Neutrophil (primary cell): ENCODE data around the gene TBXAS1.

ENCODE experiments used
- H3K27ac ChIP-seq: fragments of 200-600 bp; sonication (generic); 2 replicates; pipeline ENCODE4 v1.5.1; 2016; ENCODE audit warnings: mild to moderate bottlenecking, moderate library complexity
- H3K27me3 ChIP-seq: fragments of 200-600 bp; sonication (generic); 2 replicates; pipeline ENCODE4 v1.6.0; 2016; ENCODE audit warnings: mild to moderate bottlenecking
- H3K36me3 ChIP-seq: fragments of 200-600 bp; sonication (generic); 2 replicates; pipeline ENCODE4 v1.5.1; 2017
- H3K4me1 ChIP-seq, 2 experiments: fragments of 200-600 bp in 1 of 2; sonication (generic) in 1 of 2; 1 replicate in 1 of 2; 2 replicates in 1 of 2; pipeline versions ENCODE4 v1.5.1 to v1.6.1; 2013 to 2016; ENCODE audit warnings: low read depth in 1 of 2, low read length in 1 of 2, mild to moderate bottlenecking in 1 of 2, moderate library complexity in 1 of 2; ENCODE audit not compliant: control insufficient read depth in 1 of 2, insufficient read depth in 1 of 2
- H3K4me3 ChIP-seq, 2 experiments: fragments of 200-600 bp in 1 of 2; sonication (generic) in 1 of 2; 1 replicate in 1 of 2; 2 replicates in 1 of 2; pipeline ENCODE4 v1.5.1; 2013 to 2016; ENCODE audit warnings: low read depth in 1 of 2, low read length in 1 of 2, mild to moderate bottlenecking in 1 of 2, moderate library complexity in 1 of 2
- H3K9me3 ChIP-seq: fragments of 200-600 bp; sonication (generic); 2 replicates; pipeline ENCODE4 v1.5.1; 2016
- TF ChIP-seq, protein P1 (sequence below): fragments of 200-600 bp; sonication (generic); IDR thresholded peaks from 2 replicates; pipeline ENCODE4 v1.5.1; 2016; ENCODE audit warnings: antibody characterized with exemption

TBXAS1 gene

DNA sequence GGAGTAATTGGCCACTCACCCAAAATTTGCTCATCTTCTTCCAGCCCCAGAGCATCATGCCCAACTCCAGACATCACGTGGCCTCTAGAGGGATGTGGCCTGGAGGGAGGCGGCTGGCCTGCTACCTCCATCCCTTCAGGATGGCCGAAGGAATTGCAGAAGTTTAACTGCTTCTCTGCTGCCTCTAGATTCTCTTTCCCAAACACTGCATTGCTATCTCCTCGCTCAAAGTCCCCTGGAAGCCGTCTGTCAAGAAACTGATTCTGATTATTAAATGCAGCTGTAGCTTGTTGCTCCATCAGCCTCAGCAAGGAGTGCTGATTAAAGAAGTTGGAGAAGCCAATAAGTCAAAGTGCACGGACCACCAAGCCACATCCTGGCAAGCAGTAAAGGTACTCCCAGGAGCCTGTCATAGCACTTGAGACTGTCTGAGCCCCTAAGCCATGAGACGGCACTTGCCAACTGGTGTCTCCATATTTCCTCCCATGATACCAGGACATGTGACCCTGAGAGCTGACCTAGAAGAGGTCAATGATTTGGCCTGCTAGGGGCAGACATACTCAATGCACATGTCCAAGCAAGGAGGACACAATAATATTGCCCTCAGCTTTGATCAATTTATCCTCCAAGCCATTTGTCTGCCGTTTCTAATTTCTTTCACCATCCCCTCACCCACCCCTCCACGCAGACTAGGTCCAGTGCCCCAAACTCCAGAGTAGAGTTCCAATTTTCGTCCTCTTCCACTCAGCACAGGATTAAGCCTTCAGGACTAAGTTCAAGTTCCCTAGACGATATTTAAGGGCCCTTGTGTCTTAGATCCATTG is 84.2 kb downstream of the TBXAS1 start:
- Histone ChIP-seq H3K36me3 (peaks cover 90% of the 10 kb centered on the region), H3K27me3 (no peaks in the 10 kb centered on the region), H3K4me1 (no peaks in the 10 kb centered on the region), H3K9me3 (no peaks in the 10 kb centered on the region), H3K27ac (peak overlapping the region; percentile 6), H3K4me3 (no peak overlapping the region)
- TF ChIP-seq, protein P1, sequence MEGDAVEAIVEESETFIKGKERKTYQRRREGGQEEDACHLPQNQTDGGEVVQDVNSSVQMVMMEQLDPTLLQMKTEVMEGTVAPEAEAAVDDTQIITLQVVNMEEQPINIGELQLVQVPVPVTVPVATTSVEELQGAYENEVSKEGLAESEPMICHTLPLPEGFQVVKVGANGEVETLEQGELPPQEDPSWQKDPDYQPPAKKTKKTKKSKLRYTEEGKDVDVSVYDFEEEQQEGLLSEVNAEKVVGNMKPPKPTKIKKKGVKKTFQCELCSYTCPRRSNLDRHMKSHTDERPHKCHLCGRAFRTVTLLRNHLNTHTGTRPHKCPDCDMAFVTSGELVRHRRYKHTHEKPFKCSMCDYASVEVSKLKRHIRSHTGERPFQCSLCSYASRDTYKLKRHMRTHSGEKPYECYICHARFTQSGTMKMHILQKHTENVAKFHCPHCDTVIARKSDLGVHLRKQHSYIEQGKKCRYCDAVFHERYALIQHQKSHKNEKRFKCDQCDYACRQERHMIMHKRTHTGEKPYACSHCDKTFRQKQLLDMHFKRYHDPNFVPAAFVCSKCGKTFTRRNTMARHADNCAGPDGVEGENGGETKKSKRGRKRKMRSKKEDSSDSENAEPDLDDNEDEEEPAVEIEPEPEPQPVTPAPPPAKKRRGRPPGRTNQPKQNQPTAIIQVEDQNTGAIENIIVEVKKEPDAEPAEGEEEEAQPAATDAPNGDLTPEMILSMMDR = no peak

DNA sequence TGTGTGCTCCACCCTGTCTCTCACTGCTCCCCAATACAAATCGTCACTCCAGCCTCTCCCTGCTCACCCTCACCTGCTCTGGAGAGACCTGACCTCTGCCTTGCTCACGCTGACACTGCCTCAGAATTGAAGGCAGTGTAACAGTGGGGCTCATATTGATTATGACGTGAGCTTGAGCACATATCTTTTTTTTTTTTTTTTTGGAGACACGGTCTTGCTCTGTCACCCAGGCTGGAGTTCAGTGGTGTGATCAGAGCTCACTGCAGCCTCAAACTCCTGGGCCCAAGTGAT is 84.7 kb downstream of the TBXAS1 start:
- H3K4me1 ChIP-seq = no peaks in the 10 kb centered on the region
- H3K27me3 ChIP-seq = no peaks in the 10 kb centered on the region
- TF ChIP-seq, protein P1 = no peak
- H3K27ac ChIP-seq = no peak overlapping the region
- H3K4me3 ChIP-seq = no peak overlapping the region
- H3K36me3 ChIP-seq = peaks cover 95% of the 10 kb centered on the region
- no peaks in the 10 kb centered on the region for H3K9me3 ChIP-seq

DNA sequence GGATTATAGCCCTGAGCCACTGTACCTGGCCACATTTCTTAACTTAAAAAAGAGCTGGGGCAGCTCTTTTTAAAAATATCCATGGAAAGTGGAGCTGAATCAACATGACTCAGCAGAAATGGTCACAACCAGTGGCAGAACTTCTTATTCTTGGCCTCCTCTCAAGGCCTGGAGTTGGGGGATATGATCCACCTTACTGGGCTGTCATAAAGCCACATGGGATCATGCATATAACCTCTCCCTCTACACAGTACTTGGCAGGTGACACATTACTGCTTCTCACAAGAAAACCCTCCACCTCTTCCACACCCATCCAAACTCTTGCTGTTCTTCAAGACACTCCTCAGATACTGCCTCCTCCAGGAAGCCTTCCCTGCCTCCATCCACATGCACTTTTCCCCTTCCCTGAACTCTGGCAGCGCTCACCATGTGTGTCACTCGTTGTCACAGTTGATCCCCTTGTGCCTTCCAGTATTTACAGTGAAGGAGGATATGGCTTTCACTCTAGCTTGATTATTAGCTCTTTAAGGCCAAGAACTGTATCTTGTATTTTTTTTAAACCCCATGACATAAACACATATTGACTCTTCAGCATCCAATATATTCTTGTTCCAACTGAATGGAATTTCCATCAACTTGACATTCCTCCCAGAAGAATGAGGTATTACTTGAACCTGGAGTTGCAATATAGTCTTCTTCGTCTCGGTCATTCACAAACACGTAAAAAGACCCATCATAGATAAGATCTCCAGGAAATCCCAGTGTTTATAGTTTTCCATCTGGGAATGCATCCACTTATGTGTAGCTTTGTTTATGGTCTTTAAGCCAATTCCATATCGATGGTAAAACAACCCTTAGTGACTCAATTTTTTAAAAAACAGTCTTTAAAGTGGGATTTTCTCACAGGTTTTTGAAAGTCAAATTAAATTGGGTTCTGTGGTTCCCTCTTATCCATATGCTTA is 85.5 kb downstream of the TBXAS1 start:
- H3K9me3 ChIP-seq = no peaks in the 10 kb centered on the region
- no peak overlapping the region for H3K27ac ChIP-seq
- H3K4me1 ChIP-seq = no peaks in the 10 kb centered on the region
- H3K4me3 ChIP-seq = no peak overlapping the region
- no peaks in the 10 kb centered on the region for H3K27me3 ChIP-seq
- peaks cover 99% of the 10 kb centered on the region for H3K36me3 ChIP-seq
- TF ChIP-seq, protein P1 = no peak

DNA sequence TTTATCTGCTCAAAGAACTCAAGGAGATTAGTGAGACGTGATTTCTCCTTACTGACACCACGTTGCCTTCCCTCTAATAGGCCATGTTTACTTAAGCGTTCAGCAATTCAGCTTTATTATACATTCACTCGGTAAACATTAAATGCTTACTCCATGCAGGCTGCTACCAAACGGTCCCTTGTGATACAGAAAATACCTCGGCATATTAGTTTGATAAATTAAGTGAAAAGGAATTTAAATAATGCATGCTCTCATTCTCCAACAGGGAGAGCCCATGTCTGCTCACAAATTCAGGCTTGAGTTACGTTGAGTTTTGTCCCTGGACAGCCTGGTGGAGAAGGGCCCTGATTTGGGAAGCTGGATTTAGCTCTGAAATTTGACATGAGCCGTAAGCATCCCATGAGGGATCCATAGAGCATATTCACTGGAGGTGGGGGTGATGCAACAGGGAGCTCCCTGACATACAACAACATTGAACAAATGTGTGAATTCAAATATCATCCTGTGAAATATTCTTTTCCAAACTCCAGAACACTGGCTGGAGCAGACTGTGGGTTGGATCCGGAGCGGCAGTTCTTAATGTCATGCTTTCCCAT is 86.3 kb downstream of the TBXAS1 start:
- Histone ChIP-seq H3K27ac (no peak overlapping the region), H3K4me1 (no peaks in the 10 kb centered on the region), H3K4me3 (no peak overlapping the region), H3K27me3 (no peaks in the 10 kb centered on the region), H3K36me3 (peaks cover 99% of the 10 kb centered on the region), H3K9me3 (no peaks in the 10 kb centered on the region)
- TF ChIP-seq, protein P1 = no peak

DNA sequence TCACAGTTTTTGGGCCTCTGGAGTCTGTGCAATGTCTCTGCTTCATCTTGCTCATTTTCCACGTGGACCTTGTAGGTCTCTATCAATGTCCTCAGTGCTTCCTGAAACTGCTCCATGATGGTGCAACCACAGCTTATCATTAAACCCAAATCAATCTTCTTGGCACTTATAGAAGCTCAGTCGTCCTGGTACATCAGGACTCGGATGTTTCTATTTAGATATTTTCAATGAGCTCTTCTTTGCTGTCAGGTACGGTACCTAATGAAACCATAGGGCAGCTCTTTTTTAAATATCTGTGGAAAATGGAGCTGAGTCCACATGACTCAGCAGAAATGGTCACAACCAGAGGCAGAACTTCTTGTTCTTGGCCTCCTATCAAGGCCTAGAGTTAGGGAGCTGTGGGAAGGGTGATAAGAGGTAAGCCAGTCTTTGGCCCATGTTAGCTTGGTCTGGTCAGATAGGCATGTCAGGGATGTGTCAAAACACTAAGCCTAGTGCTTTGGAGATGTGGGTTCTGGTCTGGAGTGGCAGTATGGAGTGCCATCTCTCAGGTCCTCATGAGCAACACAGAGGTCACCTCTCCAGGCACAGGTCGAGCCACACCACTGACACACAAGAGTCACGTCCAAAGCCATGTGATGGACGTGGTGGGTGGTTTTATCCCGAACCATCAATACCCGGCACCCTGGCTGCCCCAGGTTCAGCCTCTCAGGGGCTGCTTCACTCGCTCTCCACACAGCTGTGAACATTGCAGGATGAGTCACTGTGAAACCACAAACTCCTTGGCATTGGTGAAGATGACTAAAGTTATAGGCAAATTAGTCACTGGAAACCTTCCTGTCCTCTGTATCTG is 87.0 kb downstream of the TBXAS1 start:
- H3K27ac ChIP-seq = no peak overlapping the region
- H3K4me3 ChIP-seq = no peak overlapping the region
- no peaks in the 10 kb centered on the region for H3K27me3 ChIP-seq
- H3K4me1 ChIP-seq = no peaks in the 10 kb centered on the region
- H3K36me3 ChIP-seq = peaks cover 99% of the 10 kb centered on the region
- TF ChIP-seq, protein P1 = no peak
- no peaks in the 10 kb centered on the region for H3K9me3 ChIP-seq
